GM12891 (cell line): ENCODE data around the gene CDC23.

ENCODE experiments used
- POLR2A ChIP-seq: IDR thresholded peaks from 2 replicates; pipeline ENCODE4 v1.6.1; 2011; ENCODE audit warnings: low read depth, low read length, control low read depth
- POLR2AphosphoS5 ChIP-seq: IDR thresholded peaks from 2 replicates; pipeline ENCODE4 v1.6.1; 2011; ENCODE audit warnings: low read depth, low read length, control low read depth
- SPI1 ChIP-seq: IDR thresholded peaks from 2 replicates; pipeline ENCODE4 v1.6.1; 2011; ENCODE audit warnings: low read depth, low read length, control low read depth
- TAF1 ChIP-seq: IDR thresholded peaks from 2 replicates; pipeline ENCODE4 v1.6.1; 2011; ENCODE audit warnings: low read depth, low read length, control low read depth

- peak; percentile 80 for TF ChIP-seq POLR2AphosphoS5
- TF ChIP-seq TAF1, result peak; percentile 78
- peak; percentile 82 for TF ChIP-seq POLR2A
- no peak for TF ChIP-seq SPI1
Observed at GRCh38 chr5:138178516-138179276, 34.4 kb downstream of the CDC23 start, which contains the start of the genes BRD8 and KIF20A.
